CD4-positive, alpha-beta memory T cell (primary cell): ENCODE results near the gene PWWP2B. TPM values are rescaled to one million over a fixed set of nuclear protein-coding genes. Genes with fewer than 3 reads are reported as not detected.

Source experiments
- CTCF ChIA-PET: fragments of 350-600 bp; sonication (Branson Sonifier 250); formaldehyde crosslinking; loops from one replicate; lab custom pipeline; 2021; ENCODE audit warnings: inconsistent platforms; ENCODE audit not compliant: partially characterized antibody; lab: Charles Lee
- POLR2A ChIA-PET: fragments of 350-600 bp; sonication (Branson Sonifier 250); formaldehyde crosslinking; loops from one replicate; lab custom pipeline; 2021; ENCODE audit not compliant: partially characterized antibody; lab: Charles Lee
- DNase-seq, 5 donors: peaks; one replicate each; pipeline versions ENCODE4 v3.0.0 to v3.0.0-alpha.2; 2020 to 2022; ENCODE audit warnings: mixed read lengths in 1 of 5
- H3K27ac ChIP-seq: one replicate; pipeline ENCODE4 v1.7.0; 2013; ENCODE audit warnings: low read depth, low read length
- H3K27me3 ChIP-seq: 2 replicates; pipeline ENCODE4 v1.7.0; 2013; ENCODE audit warnings: mild to moderate bottlenecking, low read length, moderate library complexity; ENCODE audit not compliant: insufficient read depth
- H3K36me3 ChIP-seq: 2 replicates; pipeline ENCODE4 v1.7.0; 2013; ENCODE audit warnings: mild to moderate bottlenecking, low read length, moderate library complexity; ENCODE audit not compliant: insufficient read depth
- H3K4me1 ChIP-seq: 2 replicates; pipeline ENCODE4 v1.7.0; 2013; ENCODE audit warnings: mild to moderate bottlenecking, low read length, moderate library complexity; ENCODE audit not compliant: insufficient read depth
- H3K4me3 ChIP-seq, 2 donors: one replicate each; pipeline ENCODE4 v1.7.0; 2013; ENCODE audit warnings: low read length in 2 of 2, mild to moderate bottlenecking in 1 of 2
- H3K9me3 ChIP-seq, 2 donors: one replicate each; pipeline ENCODE4 v1.7.0; 2013; ENCODE audit warnings: low read length in 2 of 2, control low read depth in 1 of 2; ENCODE audit not compliant: control insufficient read depth in 1 of 2
- H3K27ac Mint-ChIP-seq, 7 donors: one replicate each; pipeline ENCODE4 v1.8.0; 2020 to 2021; ENCODE audit warnings: mixed read lengths in 7 of 7, mild to moderate bottlenecking in 6 of 7, inconsistent platforms in 3 of 7, moderate library complexity in 3 of 7
- H3K27me3 Mint-ChIP-seq, 2 donors: one replicate each; pipeline ENCODE4 v1.8.0; 2020 to 2021; ENCODE audit warnings: mixed read lengths in 2 of 2
- H3K36me3 Mint-ChIP-seq, 2 donors: one replicate each; pipeline ENCODE4 v1.8.0; 2020 to 2021; ENCODE audit warnings: mixed read lengths in 2 of 2, inconsistent platforms in 1 of 2, mild to moderate bottlenecking in 1 of 2
- H3K4me1 Mint-ChIP-seq, 4 donors: one replicate each; pipeline ENCODE4 v1.8.0; 2020 to 2021; ENCODE audit warnings: mixed read lengths in 4 of 4, mild to moderate bottlenecking in 1 of 4
- H3K4me3 Mint-ChIP-seq, 8 donors: one replicate each; pipeline ENCODE4 v1.8.0; 2020 to 2021; ENCODE audit warnings: mixed read lengths in 8 of 8, mild to moderate bottlenecking in 7 of 8, moderate library complexity in 6 of 8, inconsistent platforms in 3 of 8
- H3K9me3 Mint-ChIP-seq, 8 donors: one replicate each; pipeline ENCODE4 v1.8.0; 2020 to 2021; ENCODE audit warnings: mixed read lengths in 8 of 8, mild to moderate bottlenecking in 5 of 8, inconsistent platforms in 3 of 8, moderate library complexity in 1 of 8
- intact Hi-C: fragments of 100-400 bp; cut with micrococcal nuclease; formaldehyde crosslinking; loops from one replicate; pipeline ENCODE4 v1.15.1; 2023
- polyA plus RNA-seq, 2 donors: library from polyadenylated mRNA; unstranded; fragments of 300-500 nt; fragmentation: Illumina TruSeq; gene quantifications; one replicate each; pipeline ENCODE4 v1.2.3, GENCODE V29; 2021
- total RNA-seq, 2 experiments: library from RNA; stranded (reverse); gene quantifications; one replicate each; pipeline ENCODE4 v1.2.3, GENCODE V29; 2021

The PWWP2B gene
- total and polyA plus RNA-seq, 4 experiments from 2014 or later, result 0.92 to 9.9 (median 6.3) TPM

- no peaks in the 10 kb centered on the region for H3K27me3 ChIP-seq
- peaks cover 0 to 2% (median 0%) of the 10 kb centered on the region in 8 donors for H3K9me3 Mint-ChIP-seq
- ChIA-PET CTCF (no interaction called here), POLR2A (no interaction called here)
- no peak overlapping the region for H3K4me3 ChIP-seq
- intact Hi-C loops, result no loop called here
- H3K27ac ChIP-seq, result no peak overlapping the region
- H3K9me3 ChIP-seq, result no peaks in the 10 kb centered on the region
- H3K36me3 ChIP-seq, result no peaks in the 10 kb centered on the region
- H3K27me3 Mint-ChIP-seq, result no peaks in the 10 kb centered on the region
- peak overlapping the region in 1 of 7 donors; percentile 32 for H3K27ac Mint-ChIP-seq
- H3K4me1 Mint-ChIP-seq, result peaks cover 0 to 40% (median 7%) of the 10 kb centered on the region in 4 donors
- no peak for DNase-seq
- H3K4me3 Mint-ChIP-seq, result peak overlapping the region in 1 of 8 donors; percentile 30
- peaks cover 0 to 11% of the 10 kb centered on the region in 2 donors for H3K36me3 Mint-ChIP-seq
- peaks cover 18% of the 10 kb centered on the region for H3K4me1 ChIP-seq
Observed at GRCh38 chr10:132403511-132404168, 6.6 kb downstream of the PWWP2B start.

- Mint-ChIP-seq H3K36me3 (peaks cover 0 to 11% of the 10 kb centered on the region in 2 donors), H3K9me3 (peaks cover 0 to 2% (median 0%) of the 10 kb centered on the region in 8 donors), H3K4me1 (peaks cover 0 to 35% (median 7%) of the 10 kb centered on the region in 4 donors), H3K4me3 (no peak overlapping the region), H3K27me3 (no peaks in the 10 kb centered on the region), H3K27ac (no peak overlapping the region)
- DNase-seq, result no peak
- Histone ChIP-seq H3K4me1 (peaks cover 14% of the 10 kb centered on the region), H3K27me3 (no peaks in the 10 kb centered on the region), H3K27ac (no peak overlapping the region), H3K36me3 (no peaks in the 10 kb centered on the region), H3K4me3 (no peak overlapping the region), H3K9me3 (no peaks in the 10 kb centered on the region)
- ChIA-PET CTCF (no interaction called here), POLR2A (no interaction called here)
- intact Hi-C loops, result no loop called here
Observed at GRCh38 chr10:132404169-132404880, 7.3 kb downstream of the PWWP2B start.

DNA sequence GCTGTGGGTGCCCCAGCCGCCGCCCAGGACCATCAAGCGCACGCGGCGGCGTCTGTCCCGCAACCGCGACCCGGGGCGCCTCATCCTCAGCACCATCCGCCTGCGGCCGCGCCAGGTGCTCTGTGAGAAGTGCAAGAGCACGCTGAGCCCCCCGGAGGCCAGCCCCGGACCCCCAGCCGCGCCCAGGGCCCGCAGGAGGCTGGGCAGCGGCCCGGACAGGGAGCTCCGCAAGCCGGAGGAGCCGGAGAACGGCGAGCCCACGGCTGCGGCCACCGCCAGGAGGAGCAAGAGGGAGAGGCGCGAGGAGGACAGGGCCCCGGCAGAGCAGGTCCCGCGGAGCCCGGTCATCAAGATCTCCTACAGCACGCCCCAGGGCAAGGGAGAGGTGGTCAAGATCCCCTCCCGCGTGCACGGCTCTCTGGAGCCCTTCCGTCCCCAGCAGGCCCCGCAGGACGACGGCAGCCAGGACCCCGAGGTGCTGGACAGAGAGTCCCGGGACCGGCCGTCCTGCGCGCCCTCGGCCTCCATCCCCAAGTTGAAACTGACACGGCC is 8.0 kb downstream of the PWWP2B start:
- no peak overlapping the region for H3K4me3 ChIP-seq
- CTCF ChIA-PET, result no interaction called here
- no peaks in the 10 kb centered on the region for H3K9me3 ChIP-seq
- H3K36me3 ChIP-seq, result no peaks in the 10 kb centered on the region
- intact Hi-C loops, result no loop called here
- H3K9me3 Mint-ChIP-seq, result peaks cover 0 to 2% (median 0%) of the 10 kb centered on the region in 8 donors
- POLR2A ChIA-PET, result no interaction called here
- peaks cover 9% of the 10 kb centered on the region for H3K4me1 ChIP-seq
- peaks cover 0 to 11% of the 10 kb centered on the region in 2 donors for H3K36me3 Mint-ChIP-seq
- H3K27me3 Mint-ChIP-seq, result no peaks in the 10 kb centered on the region
- H3K4me3 Mint-ChIP-seq, result no peak overlapping the region
- H3K27me3 ChIP-seq, result no peaks in the 10 kb centered on the region
- no peak for DNase-seq
- no peak overlapping the region for H3K27ac Mint-ChIP-seq
- H3K4me1 Mint-ChIP-seq, result peaks cover 3 to 31% (median 6%) of the 10 kb centered on the region in 4 donors
- H3K27ac ChIP-seq, result no peak overlapping the region

- no peak for DNase-seq
- H3K4me1 ChIP-seq, result peaks cover 4% of the 10 kb centered on the region
- CTCF ChIA-PET, result no interaction called here
- H3K9me3 ChIP-seq, result no peaks in the 10 kb centered on the region
- POLR2A ChIA-PET, result no interaction called here
- no peak overlapping the region for H3K4me3 Mint-ChIP-seq
- no peaks in the 10 kb centered on the region for H3K36me3 ChIP-seq
- no peaks in the 10 kb centered on the region for H3K27me3 Mint-ChIP-seq
- peaks cover 0 to 11% of the 10 kb centered on the region in 2 donors for H3K36me3 Mint-ChIP-seq
- no peaks in the 10 kb centered on the region for H3K27me3 ChIP-seq
- intact Hi-C loops, result no loop called here
- H3K4me1 Mint-ChIP-seq, result peaks cover 3 to 31% (median 7%) of the 10 kb centered on the region in 4 donors
- H3K4me3 ChIP-seq, result no peak overlapping the region
- no peak overlapping the region for H3K27ac Mint-ChIP-seq
- no peak overlapping the region for H3K27ac ChIP-seq
- H3K9me3 Mint-ChIP-seq, result peaks cover 0 to 2% (median 0%) of the 10 kb centered on the region in 8 donors
Observed at GRCh38 chr10:132405463-132405991, 8.5 kb downstream of the PWWP2B start.

DNA sequence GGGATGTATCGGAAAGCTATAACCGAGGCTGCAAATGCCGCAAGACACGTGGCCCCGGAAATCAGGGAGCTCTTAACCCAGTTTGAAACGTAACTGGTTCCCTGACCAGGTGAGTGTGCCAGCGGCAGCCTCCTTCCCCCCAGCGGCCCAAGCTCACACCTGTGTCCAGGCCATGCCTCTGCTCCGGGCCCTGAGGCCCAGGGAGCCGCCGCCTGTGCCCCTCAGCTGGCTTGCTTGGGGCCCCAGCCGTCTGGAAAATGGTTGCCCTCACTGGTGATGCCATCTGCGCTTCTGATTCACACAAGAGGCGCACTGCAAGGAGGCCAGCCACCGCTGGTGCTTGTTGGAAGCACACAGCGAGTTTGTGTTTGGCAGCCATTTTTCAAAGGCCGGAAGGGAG is 9.2 kb downstream of the PWWP2B start:
- Mint-ChIP-seq H3K27me3 (no peaks in the 10 kb centered on the region), H3K36me3 (peaks cover 0 to 11% of the 10 kb centered on the region in 2 donors), H3K4me3 (peak overlapping the region in 2 of 8 donors; percentile 15 to 17), H3K9me3 (peaks cover 0 to 2% (median 0%) of the 10 kb centered on the region in 8 donors), H3K4me1 (peaks cover 3 to 30% (median 7%) of the 10 kb centered on the region in 4 donors), H3K27ac (no peak overlapping the region)
- POLR2A ChIA-PET, result no interaction called here
- H3K4me1 ChIP-seq, result peaks cover 4% of the 10 kb centered on the region
- no peak overlapping the region for H3K4me3 ChIP-seq
- CTCF ChIA-PET, result no interaction called here
- no peak for DNase-seq
- intact Hi-C loops, result no loop called here
- H3K27me3 ChIP-seq, result no peaks in the 10 kb centered on the region
- no peaks in the 10 kb centered on the region for H3K9me3 ChIP-seq
- H3K36me3 ChIP-seq, result no peaks in the 10 kb centered on the region
- H3K27ac ChIP-seq, result no peak overlapping the region

GRCh38 chr10:132406750-132407149 is 9.8 kb downstream of the PWWP2B start:
- ChIA-PET CTCF (no interaction called here), POLR2A (no interaction called here)
- Histone ChIP-seq H3K4me3 (no peak overlapping the region), H3K4me1 (peaks cover 4% of the 10 kb centered on the region), H3K9me3 (no peaks in the 10 kb centered on the region), H3K27ac (no peak overlapping the region), H3K27me3 (no peaks in the 10 kb centered on the region), H3K36me3 (no peaks in the 10 kb centered on the region)
- no peak overlapping the region for H3K4me3 Mint-ChIP-seq
- H3K4me1 Mint-ChIP-seq, result peaks cover 3 to 27% (median 8%) of the 10 kb centered on the region in 4 donors
- DNase-seq, result no peak
- no peak overlapping the region for H3K27ac Mint-ChIP-seq
- H3K27me3 Mint-ChIP-seq, result no peaks in the 10 kb centered on the region
- intact Hi-C loops, result no loop called here
- peaks cover 0 to 2% (median 0%) of the 10 kb centered on the region in 8 donors for H3K9me3 Mint-ChIP-seq
- peaks cover 0 to 11% of the 10 kb centered on the region in 2 donors for H3K36me3 Mint-ChIP-seq

DNA sequence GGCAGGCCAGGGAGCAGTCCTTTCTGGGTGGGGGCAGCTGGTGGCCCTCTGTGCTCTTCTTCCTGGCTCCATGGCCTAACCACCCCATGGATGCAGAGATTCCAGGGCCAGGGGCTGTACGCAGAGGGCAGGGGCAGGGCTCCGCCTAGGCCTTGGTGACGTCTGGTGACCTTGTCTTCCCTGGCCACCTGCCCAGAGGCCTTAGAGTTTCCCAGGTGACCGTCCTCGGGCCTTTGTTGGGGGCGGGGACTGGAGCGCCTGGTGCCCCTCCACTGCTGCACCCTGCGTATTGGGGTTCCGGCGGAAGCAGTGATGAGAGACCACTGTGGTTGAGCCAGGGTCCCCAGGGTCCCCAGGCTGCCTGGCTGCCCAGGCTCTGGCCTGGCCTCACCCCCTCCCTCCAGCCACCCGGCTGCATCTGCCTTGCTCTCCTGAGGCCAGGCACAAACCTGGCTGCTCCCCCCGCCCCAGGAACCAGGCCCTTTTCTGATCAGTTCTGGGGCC is 10.3 kb downstream of the PWWP2B start:
- Mint-ChIP-seq H3K4me1 (peaks cover 3 to 27% (median 8%) of the 10 kb centered on the region in 4 donors), H3K27ac (peak overlapping the region in 2 of 7 donors; percentile 17 to 25), H3K36me3 (peaks cover 0 to 11% of the 10 kb centered on the region in 2 donors), H3K9me3 (peaks cover 0 to 2% (median 0%) of the 10 kb centered on the region in 8 donors), H3K27me3 (no peaks in the 10 kb centered on the region), H3K4me3 (no peak overlapping the region)
- H3K4me1 ChIP-seq, result peaks cover 4% of the 10 kb centered on the region
- no peak overlapping the region for H3K4me3 ChIP-seq
- no peaks in the 10 kb centered on the region for H3K36me3 ChIP-seq
- intact Hi-C loops, result no loop called here
- DNase-seq, result peak in 1 of 5 donors; percentile 11
- no peaks in the 10 kb centered on the region for H3K9me3 ChIP-seq
- ChIA-PET CTCF (no interaction called here), POLR2A (no interaction called here)
- no peaks in the 10 kb centered on the region for H3K27me3 ChIP-seq
- H3K27ac ChIP-seq, result no peak overlapping the region
